SU-DHL-6 (cell line): ENCODE results near the gene KLHL2.
"Not testable (repeated sequence)": the region's sequence is repeated elsewhere in the genome, so short reads cannot be mapped to it uniquely, and the experiment has no call there.

ENCODE experiments used
- H2AFZ ChIP-seq: fragments of 200-600 bp; sonication (generic); 2 replicates; pipeline ENCODE4 v1.6.1; 2014; ENCODE audit warnings: low read depth, mild to moderate bottlenecking, moderate library complexity, mixed read lengths, antibody characterized with exemption, low read length; ENCODE audit not compliant: severe bottlenecking
- H3F3A ChIP-seq: fragments of 200-600 bp; shearing (Covaris generic); 2 replicates; pipeline ENCODE4 v1.6.0; 2016; ENCODE audit warnings: antibody characterized with exemption, mild to moderate bottlenecking; ENCODE audit not compliant: insufficient read depth
- H3K27ac ChIP-seq: fragments of 200-600 bp; sonication (generic); 2 replicates; pipeline ENCODE4 v1.5.1; 2016; ENCODE audit warnings: low read depth, mild to moderate bottlenecking, low read length, moderate library complexity, mixed read lengths
- H3K27me3 ChIP-seq: fragments of 200-600 bp; sonication (generic), shearing (Covaris generic); 2 replicates; pipeline ENCODE4 v1.6.0; 2014; ENCODE audit warnings: mild to moderate bottlenecking, low read length
- H3K36me3 ChIP-seq: fragments of 200-600 bp; sonication (generic); 2 replicates; pipeline ENCODE4 v1.6.1; 2014; ENCODE audit warnings: mild to moderate bottlenecking, low read length, mixed read lengths
- H3K4me2 ChIP-seq: fragments of 300-600, 200-600 bp; shearing (Covaris generic), sonication (generic); 2 replicates; pipeline ENCODE4 v1.6.0; 2014; ENCODE audit warnings: low read length, low read depth, mild to moderate bottlenecking; ENCODE audit not compliant: poor library complexity, severe bottlenecking
- H3K4me3 ChIP-seq: fragments of 200-600 bp; sonication (generic); 2 replicates; pipeline ENCODE4 v1.5.1; 2014; ENCODE audit warnings: antibody characterized with exemption, low read length, mild to moderate bottlenecking, mixed read lengths; ENCODE audit not compliant: insufficient read depth, poor library complexity, severe bottlenecking
- H3K79me2 ChIP-seq: fragments of 200-600 bp; sonication (generic); 2 replicates; pipeline ENCODE4 v1.6.1; 2014; ENCODE audit warnings: mild to moderate bottlenecking, low read length, moderate library complexity; ENCODE audit not compliant: insufficient read depth
- H3K9ac ChIP-seq: fragments of 200-600 bp; sonication (generic); 2 replicates; pipeline ENCODE4 v1.7.0; 2014; ENCODE audit warnings: mild to moderate bottlenecking, low read length
- H3K9me2 ChIP-seq: fragments of 200-600 bp; sonication (generic); replicated peaks from 2 replicates; pipeline ENCODE4 v1.6.1; 2014; ENCODE audit warnings: low read length; ENCODE audit not compliant: insufficient read depth
- H3K9me3 ChIP-seq: fragments of 200-600 bp; sonication (generic); 2 replicates; pipeline ENCODE4 v1.6.1; 2014; ENCODE audit warnings: low read length, mixed read lengths; ENCODE audit not compliant: insufficient read depth
- H4K20me1 ChIP-seq: fragments of 200-600 bp; sonication (generic); 2 replicates; pipeline ENCODE4 v1.6.1; 2014; ENCODE audit warnings: low read depth, mild to moderate bottlenecking, antibody characterized with exemption, low read length, moderate library complexity, mixed read lengths
- EZH2phosphoT487 ChIP-seq: fragments of 200-600 bp; sonication (generic), shearing (Covaris generic); conservative IDR thresholded peaks from 2 replicates; pipeline ENCODE4 v1.6.1; 2018; ENCODE audit warnings: mild to moderate bottlenecking, antibody characterized with exemption, low read length, moderate library complexity, mixed read lengths
- TF ChIP-seq, protein P1 (sequence below): fragments of 200-600 bp; sonication (generic); IDR thresholded peaks from one replicate; pipeline ENCODE4 v1.5.1; 2017; ENCODE audit warnings: antibody characterized with exemption, mild to moderate bottlenecking, low read length, moderate library complexity; ENCODE audit not compliant: insufficient read depth, poor library complexity, severe bottlenecking

Gene KLHL2

DNA sequence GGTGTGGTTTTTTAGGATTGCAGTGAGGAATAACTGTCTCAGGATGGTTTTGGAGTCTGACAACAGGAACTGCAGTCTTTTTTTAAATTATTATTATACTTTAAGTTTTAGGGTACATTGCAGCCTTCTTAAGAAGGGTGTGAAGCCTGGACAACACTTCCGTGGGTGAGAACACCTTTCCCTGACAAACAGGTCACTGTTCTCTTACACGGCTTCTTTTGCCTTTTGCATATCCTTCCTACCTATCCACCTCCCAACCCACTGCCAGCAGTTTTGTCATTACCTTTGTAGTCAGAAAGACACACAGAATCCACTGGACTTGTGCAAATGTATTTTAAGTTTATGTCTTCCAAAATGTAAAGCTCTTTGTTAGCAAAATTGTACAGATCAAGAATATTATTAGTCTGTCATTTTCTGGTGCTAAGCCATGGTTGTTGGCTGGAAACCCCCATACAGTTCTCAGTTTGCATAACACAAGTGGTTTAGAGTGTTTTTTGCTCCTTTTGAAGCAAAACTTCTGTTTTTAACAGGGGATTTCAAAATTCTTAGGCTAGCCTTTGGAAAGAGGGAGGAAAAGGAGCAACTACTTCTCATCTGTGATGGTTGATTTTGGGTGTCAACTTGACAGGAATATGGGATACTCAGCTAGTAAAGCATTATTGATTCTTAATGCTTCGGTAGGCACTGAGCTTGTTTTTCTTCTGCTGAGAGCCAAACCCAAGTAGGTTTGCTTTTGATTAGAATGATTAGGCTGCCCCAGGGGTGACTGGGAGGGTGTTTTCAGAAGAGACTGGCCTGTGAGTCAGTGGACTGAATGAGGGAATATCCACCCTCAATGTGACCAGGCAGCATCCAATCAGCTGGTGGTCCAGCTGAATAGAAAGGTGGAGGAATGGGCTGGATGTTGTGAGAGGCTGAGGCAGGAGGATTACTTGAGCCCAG lies 29.4 kb upstream of the KLHL2 start:
- H3K27me3 ChIP-seq = no peaks in the 10 kb centered on the region
- no peaks in the 10 kb centered on the region for H3K36me3 ChIP-seq
- H3K4me3 ChIP-seq = no peak overlapping the region
- H3K27ac ChIP-seq = no peak overlapping the region
- TF ChIP-seq, protein P1, sequence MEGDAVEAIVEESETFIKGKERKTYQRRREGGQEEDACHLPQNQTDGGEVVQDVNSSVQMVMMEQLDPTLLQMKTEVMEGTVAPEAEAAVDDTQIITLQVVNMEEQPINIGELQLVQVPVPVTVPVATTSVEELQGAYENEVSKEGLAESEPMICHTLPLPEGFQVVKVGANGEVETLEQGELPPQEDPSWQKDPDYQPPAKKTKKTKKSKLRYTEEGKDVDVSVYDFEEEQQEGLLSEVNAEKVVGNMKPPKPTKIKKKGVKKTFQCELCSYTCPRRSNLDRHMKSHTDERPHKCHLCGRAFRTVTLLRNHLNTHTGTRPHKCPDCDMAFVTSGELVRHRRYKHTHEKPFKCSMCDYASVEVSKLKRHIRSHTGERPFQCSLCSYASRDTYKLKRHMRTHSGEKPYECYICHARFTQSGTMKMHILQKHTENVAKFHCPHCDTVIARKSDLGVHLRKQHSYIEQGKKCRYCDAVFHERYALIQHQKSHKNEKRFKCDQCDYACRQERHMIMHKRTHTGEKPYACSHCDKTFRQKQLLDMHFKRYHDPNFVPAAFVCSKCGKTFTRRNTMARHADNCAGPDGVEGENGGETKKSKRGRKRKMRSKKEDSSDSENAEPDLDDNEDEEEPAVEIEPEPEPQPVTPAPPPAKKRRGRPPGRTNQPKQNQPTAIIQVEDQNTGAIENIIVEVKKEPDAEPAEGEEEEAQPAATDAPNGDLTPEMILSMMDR = no peak
- no peak for TF ChIP-seq EZH2phosphoT487
- H2AFZ ChIP-seq = no peak overlapping the region
- H3K9me2 ChIP-seq = no peaks in the 10 kb centered on the region
- H3F3A ChIP-seq = no peaks in the 10 kb centered on the region
- no peak overlapping the region for H3K9ac ChIP-seq
- no peaks in the 10 kb centered on the region for H3K79me2 ChIP-seq
- no peaks in the 10 kb centered on the region for H4K20me1 ChIP-seq
- H3K4me2 ChIP-seq = no peak overlapping the region
- H3K9me3 ChIP-seq = no peaks in the 10 kb centered on the region

DNA sequence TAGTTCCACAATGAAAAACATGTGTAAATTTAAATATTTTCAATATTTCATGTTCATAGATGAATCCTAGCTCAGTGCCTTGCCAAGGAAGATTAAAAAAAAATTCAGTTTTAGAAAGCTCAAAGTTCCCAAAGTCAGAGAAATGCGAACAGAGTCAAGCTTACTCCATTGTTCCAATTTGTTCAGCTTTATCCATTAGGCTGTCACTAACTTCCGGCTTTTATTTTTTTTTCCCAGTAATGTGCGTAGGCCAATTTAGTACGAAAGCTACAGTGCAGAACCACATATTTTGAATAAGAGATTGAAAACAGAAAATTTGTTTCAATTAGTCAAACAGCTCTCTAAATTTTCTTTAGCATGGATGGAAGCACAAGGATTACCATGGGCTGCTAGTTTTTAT lies 23.1 kb upstream of the KLHL2 start:
- Histone ChIP-seq H3K27me3 (no peaks in the 10 kb centered on the region), H3K4me2 (no peak overlapping the region), H3F3A (no peaks in the 10 kb centered on the region), H3K36me3 (no peaks in the 10 kb centered on the region), H2AFZ (no peak overlapping the region), H4K20me1 (no peaks in the 10 kb centered on the region), H3K9ac (no peak overlapping the region), H3K4me3 (no peak overlapping the region), H3K9me3 (no peaks in the 10 kb centered on the region), H3K9me2 (no peaks in the 10 kb centered on the region), H3K79me2 (no peaks in the 10 kb centered on the region), H3K27ac (no peak overlapping the region)
- no peak for TF ChIP-seq EZH2phosphoT487
- TF ChIP-seq, protein P1 = no peak

DNA sequence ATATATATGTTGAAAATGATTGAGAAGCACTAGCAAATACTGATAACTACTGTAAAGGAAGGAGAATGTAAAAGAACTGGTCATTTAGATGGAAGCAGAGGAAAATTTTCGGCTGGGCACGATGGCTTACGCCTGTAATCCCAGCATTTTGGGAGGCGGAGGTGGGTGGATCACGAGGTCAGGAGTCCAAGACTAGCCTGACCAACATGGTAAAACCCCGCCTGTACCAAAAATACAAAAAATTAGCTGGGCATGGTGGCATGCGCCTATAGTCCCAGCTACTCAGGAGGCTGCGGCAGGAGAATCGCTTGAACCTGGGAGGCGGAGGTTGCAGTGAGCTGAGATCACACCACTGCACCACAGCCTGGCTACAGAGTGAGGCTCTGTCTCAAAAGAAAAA lies 22.4 kb upstream of the KLHL2 start:
- H3K4me3 ChIP-seq, H3K27me3 ChIP-seq, H3K27ac ChIP-seq, H3K9me3 ChIP-seq, H2AFZ ChIP-seq, H3K4me2 ChIP-seq, H3K9me2 ChIP-seq, H3K36me3 ChIP-seq, H3K9ac ChIP-seq, H3K79me2 ChIP-seq, H4K20me1 ChIP-seq, H3F3A ChIP-seq: not testable (repeated sequence)

DNA sequence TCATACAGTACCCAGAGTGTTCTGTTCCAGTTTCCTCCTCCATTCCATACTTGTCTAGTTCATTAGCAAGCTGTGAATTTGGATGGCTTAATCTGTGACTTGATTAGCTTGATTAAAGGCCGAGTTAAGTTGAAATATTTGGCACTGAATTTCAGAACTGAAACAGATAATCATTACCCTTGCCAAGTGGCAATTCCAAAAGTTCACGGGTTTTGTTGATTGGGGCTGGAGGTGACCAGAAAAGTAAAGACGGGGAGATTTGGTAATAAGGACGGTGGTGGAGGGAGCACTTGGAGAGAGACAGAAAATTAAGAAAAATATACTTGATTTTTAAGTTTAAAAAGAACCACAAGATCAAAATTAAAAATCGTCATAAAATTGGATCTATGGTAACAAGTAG lies 21.9 kb upstream of the KLHL2 start:
- Histone ChIP-seq H3K36me3 (no peaks in the 10 kb centered on the region), H3K27me3 (no peaks in the 10 kb centered on the region), H3K9me2 (no peaks in the 10 kb centered on the region), H3K9me3 (no peaks in the 10 kb centered on the region), H2AFZ (no peak overlapping the region), H3K27ac (no peak overlapping the region), H3F3A (no peaks in the 10 kb centered on the region), H3K4me2 (no peak overlapping the region), H3K4me3 (no peak overlapping the region), H3K9ac (no peak overlapping the region), H4K20me1 (no peaks in the 10 kb centered on the region), H3K79me2 (no peaks in the 10 kb centered on the region)
- TF ChIP-seq, protein P1 = no peak
- TF ChIP-seq EZH2phosphoT487 = no peak
